Ectodermal cell (in vitro differentiated cells): ENCODE data around the gene RAI2.

Experiments
- H3K27ac ChIP-seq: 2 replicates; pipeline ENCODE4 v1.7.0; 2013; ENCODE audit warnings: mild to moderate bottlenecking, low read depth, low read length; ENCODE audit not compliant: insufficient read depth, poor library complexity, severe bottlenecking
- H3K27me3 ChIP-seq: 2 replicates; pipeline ENCODE4 v1.7.0; 2013; ENCODE audit warnings: mild to moderate bottlenecking, low read length; ENCODE audit not compliant: insufficient read depth, control insufficient read depth, poor library complexity, severe bottlenecking
- H3K36me3 ChIP-seq: one replicate; pipeline ENCODE4 v1.7.0; 2013; ENCODE audit warnings: low read length; ENCODE audit not compliant: control insufficient read depth, insufficient read depth
- H3K4me1 ChIP-seq: one replicate; pipeline ENCODE4 v1.7.0; 2013; ENCODE audit warnings: low read length; ENCODE audit not compliant: control insufficient read depth, insufficient read depth
- H3K4me3 ChIP-seq: 2 replicates; pipeline ENCODE4 v1.7.0; 2013; ENCODE audit warnings: low read depth, low read length, control low read depth; ENCODE audit not compliant: insufficient read depth
- H3K9me3 ChIP-seq: 2 replicates; pipeline ENCODE4 v1.7.0; 2013; ENCODE audit warnings: mild to moderate bottlenecking, low read length, moderate library complexity; ENCODE audit not compliant: control insufficient read depth
- WGBS, 2 experiments: methylation state at CpG; one replicate each; pipeline ENCODE4 v1.1.7; 2013; ENCODE audit warnings: missing lambda C conversion rate in 2 of 2; 5-methylcytosine and 5-hydroxymethylcytosine counted together

The RAI2 gene

GRCh38 chrX:17830211-17830610 is 30.9 kb downstream of the RAI2 start:
- 82 to 94% methylated on average over 1 of the region's 1 CpG for WGBS, 2 experiments
- no peak overlapping the region for H3K4me3 ChIP-seq
- no peaks in the 10 kb centered on the region for H3K9me3 ChIP-seq
- no peaks in the 10 kb centered on the region for H3K36me3 ChIP-seq
- no peaks in the 10 kb centered on the region for H3K27me3 ChIP-seq
- H3K4me1 ChIP-seq: no peaks in the 10 kb centered on the region
- no peak overlapping the region for H3K27ac ChIP-seq

GRCh38 chrX:17829566-17829965 is 31.5 kb downstream of the RAI2 start:
- H3K36me3 ChIP-seq: no peaks in the 10 kb centered on the region
- no peaks in the 10 kb centered on the region for H3K4me1 ChIP-seq
- H3K9me3 ChIP-seq: no peaks in the 10 kb centered on the region
- H3K4me3 ChIP-seq: no peak overlapping the region
- H3K27me3 ChIP-seq: no peaks in the 10 kb centered on the region
- no peak overlapping the region for H3K27ac ChIP-seq
- 80% methylated on average over 1 of the region's 1 CpG; no CpG with 5 or more reads in 1 of the 2 experiments for WGBS, 2 experiments

GRCh38 chrX:17828171-17828570 is 32.9 kb downstream of the RAI2 start:
- Histone ChIP-seq H3K4me3 (no peak overlapping the region), H3K9me3 (no peaks in the 10 kb centered on the region), H3K27ac (no peak overlapping the region), H3K4me1 (no peaks in the 10 kb centered on the region), H3K27me3 (no peaks in the 10 kb centered on the region), H3K36me3 (no peaks in the 10 kb centered on the region)
- WGBS, 2 experiments: 87 to 92% methylated on average over 3 of the region's 3 CpGs

- Histone ChIP-seq H3K4me3 (no peak overlapping the region), H3K27ac (no peak overlapping the region), H3K27me3 (no peaks in the 10 kb centered on the region), H3K36me3 (no peaks in the 10 kb centered on the region), H3K9me3 (no peaks in the 10 kb centered on the region), H3K4me1 (no peaks in the 10 kb centered on the region)
- WGBS, 2 experiments: 100% methylated on average over 4 of the region's 5 CpGs; no CpG with 5 or more reads in 1 of the 2 experiments
These were observed 34.2 kb downstream of the RAI2 start for GRCh38 chrX:17826609-17827496.

GRCh38 chrX:17824980-17825379 is 36.1 kb downstream of the RAI2 start:
- no peaks in the 10 kb centered on the region for H3K36me3 ChIP-seq
- no peaks in the 10 kb centered on the region for H3K27me3 ChIP-seq
- no peak overlapping the region for H3K27ac ChIP-seq
- H3K4me3 ChIP-seq: no peak overlapping the region
- whole genome bisulfite sequencing, 2 experiments: 91 to 94% methylated on average over 4 of the region's 4 CpGs
- H3K4me1 ChIP-seq: no peaks in the 10 kb centered on the region
- H3K9me3 ChIP-seq: no peaks in the 10 kb centered on the region

- no peaks in the 10 kb centered on the region for H3K4me1 ChIP-seq
- no peak overlapping the region for H3K27ac ChIP-seq
- H3K9me3 ChIP-seq: no peaks in the 10 kb centered on the region
- H3K36me3 ChIP-seq: no peaks in the 10 kb centered on the region
- 58 to 75% methylated on average over 2 of the region's 2 CpGs for WGBS, 2 experiments
- H3K27me3 ChIP-seq: no peaks in the 10 kb centered on the region
- H3K4me3 ChIP-seq: no peak overlapping the region
These were observed 38.7 kb downstream of the RAI2 start for GRCh38 chrX:17822351-17822750.

- no peaks in the 10 kb centered on the region for H3K4me1 ChIP-seq
- no peaks in the 10 kb centered on the region for H3K9me3 ChIP-seq
- no peak overlapping the region for H3K27ac ChIP-seq
- no peaks in the 10 kb centered on the region for H3K36me3 ChIP-seq
- 77 to 83% methylated on average over 3 of the region's 3 CpGs for WGBS, 2 experiments
- no peak overlapping the region for H3K4me3 ChIP-seq
- H3K27me3 ChIP-seq: no peaks in the 10 kb centered on the region
These were observed 41.0 kb downstream of the RAI2 start for GRCh38 chrX:17820100-17820499.

- no peaks in the 10 kb centered on the region for H3K9me3 ChIP-seq
- 93 to 94% methylated on average over 10 to 11 of the region's 11 CpGs for WGBS, 2 experiments
These were observed 42.4 kb downstream of the RAI2 start for GRCh38 chrX:17818726-17819125.

GRCh38 chrX:17817251-17817650 is 43.8 kb downstream of the RAI2 start:
- Histone ChIP-seq H3K4me3 (no peak overlapping the region), H3K27ac (no peak overlapping the region), H3K4me1 (no peaks in the 10 kb centered on the region), H3K36me3 (no peaks in the 10 kb centered on the region), H3K27me3 (no peaks in the 10 kb centered on the region), H3K9me3 (no peaks in the 10 kb centered on the region)
- WGBS, 2 experiments: 44 to 86% methylated on average over 1 of the region's 1 CpG

More at GRCh38 chrX:17818726-17819125, 42.4 kb downstream of the RAI2 start:
- Histone ChIP-seq H3K4me3 (no peak overlapping the region), H3K27me3 (no peaks in the 10 kb centered on the region), H3K4me1 (no peaks in the 10 kb centered on the region), H3K36me3 (no peaks in the 10 kb centered on the region), H3K27ac (no peak overlapping the region)

- Histone ChIP-seq H3K4me1 (no peaks in the 10 kb centered on the region), H3K27me3 (no peaks in the 10 kb centered on the region), H3K36me3 (no peaks in the 10 kb centered on the region), H3K4me3 (no peak overlapping the region), H3K27ac (no peak overlapping the region), H3K9me3 (no peaks in the 10 kb centered on the region)
- WGBS, 2 experiments: 47 to 51% methylated on average over 2 of the region's 3 CpGs
These were observed 46.5 kb downstream of the RAI2 start for GRCh38 chrX:17814557-17814956.
